NCI-H2029 treated with DMSO at 0.1 percent for 48 hours (cell line): Measurements from ENCODE around the gene PDCD11.
"Not testable (repeated sequence)": the region's sequence is repeated elsewhere in the genome, so short reads cannot be mapped to it uniquely, and the experiment has no call there.

Experiments used
- DNase-seq: peaks from one replicate; lab custom pipeline; 2025; lab: John Stamatoyannopoulos, UW

Gene PDCD11

GRCh38 chr10:103396067-103396788 lies at the start of gene PDCD11, which contains the start of gene ATP5MK:
Gene PDCD11 (plus strand): TSS chr10:103396626. CDS start chr10:103398427, 1,801 bp downstream.
Gene ATP5MK (minus strand): TSS chr10:103396475. CDS start chr10:103392457, 4,018 bp downstream.
- peak; percentile 78 for DNase-seq

- no peak for DNase-seq
Observed at GRCh38 chr10:103350175-103350516, 46.3 kb upstream of the PDCD11 start.

GRCh38 chr10:103350517-103351260 lies 45.7 kb upstream of the PDCD11 start, which contains the start of gene PCGF6:
Gene PCGF6 (minus strand): TSS chr10:103351140. CDS start chr10:103351066, 74 bp downstream.
- DNase-seq = no peak

GRCh38 chr10:103353281-103353680 lies 43.1 kb upstream of the PDCD11 start:
- no peak for DNase-seq

- not testable (repeated sequence) for DNase-seq
Observed at GRCh38 chr10:103354567-103354966, 41.9 kb upstream of the PDCD11 start.

GRCh38 chr10:103355906-103356599 lies 40.4 kb upstream of the PDCD11 start:
- DNase-seq = no peak

- DNase-seq = not testable (repeated sequence)
Observed at GRCh38 chr10:103359493-103359892, 36.9 kb upstream of the PDCD11 start.

GRCh38 chr10:103360791-103361190 lies 35.6 kb upstream of the PDCD11 start:
- not testable (repeated sequence) for DNase-seq

- DNase-seq = no peak
Observed at GRCh38 chr10:103367379-103367781, 29.0 kb upstream of the PDCD11 start.

GRCh38 chr10:103367782-103368518 lies 28.5 kb upstream of the PDCD11 start, which contains the start of gene TAF5:
Gene TAF5 (plus strand): TSS chr10:103367976. CDS start chr10:103367990, 14 bp downstream.
- peak; percentile 79 for DNase-seq

GRCh38 chr10:103373544-103373943 lies 22.9 kb upstream of the PDCD11 start:
- DNase-seq = no peak

- DNase-seq = no peak
Observed at GRCh38 chr10:103374263-103374662, 22.2 kb upstream of the PDCD11 start.

GRCh38 chr10:103382769-103383168 lies 13.7 kb upstream of the PDCD11 start:
- DNase-seq = no peak

GRCh38 chr10:103394180-103394579 lies 2.2 kb upstream of the PDCD11 start:
- no peak for DNase-seq

GRCh38 chr10:103395754-103396066 lies 716 bp upstream of the PDCD11 start:
- DNase-seq = no peak

GRCh38 chr10:103396789-103397087 lies 312 bp downstream of the PDCD11 start:
- DNase-seq = no peak

GRCh38 chr10:103397191-103397825 lies 882 bp downstream of the PDCD11 start:
- DNase-seq = no peak

- DNase-seq = no peak
Observed at GRCh38 chr10:103413564-103413963, 17.1 kb downstream of the PDCD11 start.

- DNase-seq = no peak
Observed at GRCh38 chr10:103415581-103415980, 19.2 kb downstream of the PDCD11 start.

- DNase-seq = no peak
Observed at GRCh38 chr10:103416436-103417147, 20.2 kb downstream of the PDCD11 start.

GRCh38 chr10:103417148-103417469 lies 20.7 kb downstream of the PDCD11 start:
- DNase-seq = not testable (repeated sequence)
